Lower leg skin (tissue), 3 donors: ENCODE results near the gene ZNF800.

Experiments
- POLR2A ChIP-seq, 2 donors: fragments of 450-650 bp; IDR thresholded peaks; one replicate each; pipeline ENCODE4 v1.6.1; 2016 to 2017; ENCODE audit warnings: antibody characterized with exemption in 2 of 2, mild to moderate bottlenecking in 1 of 2, moderate library complexity in 1 of 2
- TF ChIP-seq, protein P1 (sequence below), 3 donors: fragments of 450-650 bp; IDR thresholded peaks; one replicate each; pipeline ENCODE4 v1.5.1; 2016; ENCODE audit warnings: antibody characterized with exemption in 3 of 3, mild to moderate bottlenecking in 3 of 3, moderate library complexity in 2 of 3

DNA sequence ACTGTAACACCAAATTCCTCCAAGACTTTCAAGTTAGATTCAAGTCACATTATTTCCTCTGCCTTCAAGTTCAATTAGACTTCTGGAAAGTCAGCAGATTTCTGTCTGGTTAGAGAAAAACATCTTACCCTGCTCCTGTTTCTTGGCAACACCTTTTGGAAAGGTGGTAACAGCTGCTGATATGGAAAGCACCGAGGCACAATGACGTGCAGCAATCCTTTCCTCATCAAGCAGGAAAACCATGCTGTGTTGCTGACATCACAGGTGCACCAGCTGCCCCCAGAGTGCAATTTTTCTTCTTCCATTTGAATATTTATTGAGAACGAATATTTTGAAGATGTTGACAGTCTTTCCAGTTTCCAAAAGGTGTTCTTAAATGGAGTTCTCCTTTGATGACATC lies 41.9 kb downstream of the ZNF800 start:
- TF ChIP-seq, protein P1, sequence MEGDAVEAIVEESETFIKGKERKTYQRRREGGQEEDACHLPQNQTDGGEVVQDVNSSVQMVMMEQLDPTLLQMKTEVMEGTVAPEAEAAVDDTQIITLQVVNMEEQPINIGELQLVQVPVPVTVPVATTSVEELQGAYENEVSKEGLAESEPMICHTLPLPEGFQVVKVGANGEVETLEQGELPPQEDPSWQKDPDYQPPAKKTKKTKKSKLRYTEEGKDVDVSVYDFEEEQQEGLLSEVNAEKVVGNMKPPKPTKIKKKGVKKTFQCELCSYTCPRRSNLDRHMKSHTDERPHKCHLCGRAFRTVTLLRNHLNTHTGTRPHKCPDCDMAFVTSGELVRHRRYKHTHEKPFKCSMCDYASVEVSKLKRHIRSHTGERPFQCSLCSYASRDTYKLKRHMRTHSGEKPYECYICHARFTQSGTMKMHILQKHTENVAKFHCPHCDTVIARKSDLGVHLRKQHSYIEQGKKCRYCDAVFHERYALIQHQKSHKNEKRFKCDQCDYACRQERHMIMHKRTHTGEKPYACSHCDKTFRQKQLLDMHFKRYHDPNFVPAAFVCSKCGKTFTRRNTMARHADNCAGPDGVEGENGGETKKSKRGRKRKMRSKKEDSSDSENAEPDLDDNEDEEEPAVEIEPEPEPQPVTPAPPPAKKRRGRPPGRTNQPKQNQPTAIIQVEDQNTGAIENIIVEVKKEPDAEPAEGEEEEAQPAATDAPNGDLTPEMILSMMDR (IDR thresholded peaks at IDR 0.05): no peak
- no peak for TF ChIP-seq POLR2A (IDR thresholded peaks at IDR 0.05)
